Measurements from ENCODE around the gene SEMA6C. TPM values are rescaled to one million over a fixed set of nuclear protein-coding genes. Genes with fewer than 3 reads are reported as not detected.
A peak's percentile ranks its signal among the peaks of the same experiment; 100 is the strongest.
"Not testable (repeated sequence)": the region's sequence is repeated elsewhere in the genome, so short reads cannot be mapped to it uniquely, and the experiment has no call there.

SEMA6C gene
- 100 to 1,000 TPM in 1 of 10 donors, 10 to 100 TPM in 9; 49.3 to 113 (median 78.5) TPM for polyA plus RNA-seq (ENCODE audit: insufficient read length in 10 of 10)
- long read RNA-seq, donor 1, partial matches to known transcripts: 0 of 2 reads
- long read RNA-seq, donor 1, other reads (novel, unspliced or antisense): 0 of 2 reads
- long read RNA-seq, donor 2: 0 reads
- long read RNA-seq, donor 3: 0 reads
- long read RNA-seq, donor 4, partial matches to known transcripts: 0 of 2 reads
- long read RNA-seq, donor 4, other reads (novel, unspliced or antisense): 0 of 2 reads
- long read RNA-seq, donor 5, partial matches to known transcripts: 0 of 1 reads
- long read RNA-seq, donor 5, other reads (novel, unspliced or antisense): 0 of 1 reads
- long read RNA-seq, donor 6, partial matches to known transcripts: 27 of 30 reads
- long read RNA-seq, donor 6, other reads (novel, unspliced or antisense): 0 of 30 reads
- long read RNA-seq, donor 7, partial matches to known transcripts: 0 of 2 reads
- long read RNA-seq, donor 7, other reads (novel, unspliced or antisense): 0 of 2 reads
- long read RNA-seq, donor 8: 0 reads
- long read RNA-seq, donor 9: 0 reads

GRCh38 chr1:151146412-151147131 lies at the start of gene SEMA6C:
Gene SEMA6C (minus strand): TSS chr1:151146631. CDS start chr1:151142621, 4,010 bp downstream.
- peak; percentile 94 to 98 (median 96) for DNase-seq

GRCh38 chr1:151194894-151195594 lies 48.6 kb upstream of the SEMA6C start:
- DNase-seq: peak in 2 of 3 donors; percentile 26 to 66

GRCh38 chr1:151193856-151194255 lies 47.4 kb upstream of the SEMA6C start:
- DNase-seq: no peak

GRCh38 chr1:151193304-151193703 lies 46.9 kb upstream of the SEMA6C start:
- no peak for DNase-seq

- DNase-seq: no peak
These were observed 45.6 kb upstream of the SEMA6C start for GRCh38 chr1:151192047-151192446.

- peak; percentile 88 to 96 (median 89) for DNase-seq
These were observed 43.4 kb upstream of the SEMA6C start, which contains the start of gene VPS72 for GRCh38 chr1:151189637-151190445. Gene VPS72 (minus strand): TSS chr1:151190197. CDS start chr1:151190121, 76 bp downstream.

GRCh38 chr1:151188667-151189066 lies 42.2 kb upstream of the SEMA6C start:
- DNase-seq: not testable (repeated sequence)

- no peak for DNase-seq
These were observed 40.8 kb upstream of the SEMA6C start for GRCh38 chr1:151187205-151187604.

GRCh38 chr1:151184211-151184610 lies 37.8 kb upstream of the SEMA6C start:
- no peak for DNase-seq

- DNase-seq: no peak
These were observed 30.1 kb upstream of the SEMA6C start for GRCh38 chr1:151176514-151177045.

GRCh38 chr1:151175863-151176262 lies 29.4 kb upstream of the SEMA6C start, which contains the start of gene TMOD4:
Gene TMOD4 (minus strand): TSS chr1:151175981. CDS start chr1:151174875, 1,106 bp downstream.
- DNase-seq: no peak

- peak; percentile 57 to 75 (median 68) for DNase-seq
These were observed 28.8 kb upstream of the SEMA6C start for GRCh38 chr1:151175041-151175741.

GRCh38 chr1:151171190-151171589 lies 24.8 kb upstream of the SEMA6C start:
- DNase-seq: no peak

GRCh38 chr1:151167116-151167515 lies 20.7 kb upstream of the SEMA6C start:
- no peak for DNase-seq

GRCh38 chr1:151166505-151166956 lies 20.1 kb upstream of the SEMA6C start:
- no peak for DNase-seq

GRCh38 chr1:151165738-151166504 lies 19.5 kb upstream of the SEMA6C start, which contains the start of the genes LYSMD1 and SCNM1:
Gene LYSMD1 (minus strand): TSS chr1:151165902. CDS start chr1:151165258, 644 bp downstream.
Gene SCNM1 (plus strand): TSS chr1:151166144. CDS start chr1:151166153, 9 bp downstream.
- DNase-seq: peak; percentile 99 to 100 (median 99)

- peak in 2 of 3 donors; percentile 57 to 70 for DNase-seq
These were observed 18.9 kb upstream of the SEMA6C start for GRCh38 chr1:151165281-151165737.

GRCh38 chr1:151164732-151165280 lies 18.4 kb upstream of the SEMA6C start:
- no peak for DNase-seq
